ENCODE measurements around the gene VEZT. TPM values are rescaled to one million over a fixed set of nuclear protein-coding genes. Genes with fewer than 3 reads are reported as not detected.

The VEZT gene
- total RNA-seq, 2 donors from 2014 or later: 146 to 201 TPM

DNA sequence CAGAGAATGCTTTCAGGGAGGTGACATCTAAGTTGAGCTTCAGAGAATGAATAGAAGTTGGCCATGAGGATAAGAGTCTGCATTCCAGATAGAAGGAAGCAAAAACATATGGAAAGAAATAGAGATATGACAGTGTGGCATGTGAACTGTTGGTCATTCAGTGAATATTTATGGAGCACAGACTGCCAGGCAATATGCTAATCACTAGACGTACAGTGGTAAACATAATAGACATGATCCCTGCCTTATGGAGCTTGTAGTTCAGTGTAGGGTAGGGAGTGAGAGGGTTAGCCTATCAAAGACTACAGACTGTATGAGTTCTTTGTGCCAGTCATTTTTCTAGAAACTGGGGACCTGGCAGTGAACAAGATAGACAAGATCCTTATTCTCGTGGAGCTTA is 53.9 kb downstream of the VEZT start:
- Mint-ChIP-seq H3K36me3 (ENCODE audit: low read depth) (peaks cover 72% of the 10 kb centered on the region), H3K4me1 (no peaks in the 10 kb centered on the region), H3K9me3 (no peaks in the 10 kb centered on the region), H3K4me3 (no peak overlapping the region), H3K27ac (peak overlapping the region; percentile 0), H3K27me3 (ENCODE audit: insufficient read depth) (no peaks in the 10 kb centered on the region)
- no peak for DNase-seq
- no peak overlapping the region for H3K9ac ChIP-seq (ENCODE audit: extremely low read depth, low read length, poor library complexity, severe bottlenecking)
- peaks cover 94% of the 10 kb centered on the region for H3K36me3 ChIP-seq (ENCODE audit: control insufficient read depth, insufficient read depth, low read length)
- no peaks in the 10 kb centered on the region for H3K9me3 ChIP-seq (ENCODE audit: control insufficient read depth, low read length)
- H3K27ac ChIP-seq (ENCODE audit: low read depth, low read length): no peak overlapping the region
- no peaks in the 10 kb centered on the region for H3K4me1 ChIP-seq (ENCODE audit: control insufficient read depth, insufficient read depth, low read length)
- TF ChIP-seq, protein P1, sequence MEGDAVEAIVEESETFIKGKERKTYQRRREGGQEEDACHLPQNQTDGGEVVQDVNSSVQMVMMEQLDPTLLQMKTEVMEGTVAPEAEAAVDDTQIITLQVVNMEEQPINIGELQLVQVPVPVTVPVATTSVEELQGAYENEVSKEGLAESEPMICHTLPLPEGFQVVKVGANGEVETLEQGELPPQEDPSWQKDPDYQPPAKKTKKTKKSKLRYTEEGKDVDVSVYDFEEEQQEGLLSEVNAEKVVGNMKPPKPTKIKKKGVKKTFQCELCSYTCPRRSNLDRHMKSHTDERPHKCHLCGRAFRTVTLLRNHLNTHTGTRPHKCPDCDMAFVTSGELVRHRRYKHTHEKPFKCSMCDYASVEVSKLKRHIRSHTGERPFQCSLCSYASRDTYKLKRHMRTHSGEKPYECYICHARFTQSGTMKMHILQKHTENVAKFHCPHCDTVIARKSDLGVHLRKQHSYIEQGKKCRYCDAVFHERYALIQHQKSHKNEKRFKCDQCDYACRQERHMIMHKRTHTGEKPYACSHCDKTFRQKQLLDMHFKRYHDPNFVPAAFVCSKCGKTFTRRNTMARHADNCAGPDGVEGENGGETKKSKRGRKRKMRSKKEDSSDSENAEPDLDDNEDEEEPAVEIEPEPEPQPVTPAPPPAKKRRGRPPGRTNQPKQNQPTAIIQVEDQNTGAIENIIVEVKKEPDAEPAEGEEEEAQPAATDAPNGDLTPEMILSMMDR (conservative IDR thresholded peaks at IDR 0.05): no peak
- H3K27me3 ChIP-seq (ENCODE audit: control insufficient read depth, insufficient read depth, low read length, poor library complexity, severe bottlenecking): no peaks in the 10 kb centered on the region
- 99 to 100% methylated on average over 2 of the region's 2 CpGs for WGBS, 2 experiments (ENCODE audit: insufficient coverage in 1 of 2, insufficient read length in 1 of 2)
- no peak overlapping the region for H3K4me3 ChIP-seq (ENCODE audit: low read length)

DNA sequence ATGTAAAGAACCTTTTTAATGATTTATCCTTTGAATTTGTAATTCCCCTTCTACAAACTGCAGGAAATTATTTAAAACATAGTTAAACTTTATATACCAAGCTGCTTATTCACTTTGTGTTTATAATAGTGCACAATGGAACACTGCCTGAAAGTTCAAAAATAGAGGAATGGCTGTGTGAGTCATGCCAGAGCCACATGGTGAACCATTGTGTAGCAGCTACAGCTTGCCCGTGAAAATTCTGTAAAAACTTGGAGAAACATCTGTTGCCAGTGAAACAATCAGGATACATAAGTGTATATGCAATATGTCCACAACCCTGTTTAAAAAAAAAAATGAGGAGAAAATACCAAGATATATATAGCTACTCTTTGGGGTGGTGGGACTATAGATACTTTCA is 59.5 kb downstream of the VEZT start:
- peaks cover 2% of the 10 kb centered on the region for H3K4me1 Mint-ChIP-seq
- no peak overlapping the region for H3K27ac Mint-ChIP-seq
- Histone ChIP-seq H3K36me3 (ENCODE audit: control insufficient read depth, insufficient read depth, low read length) (peaks cover 92% of the 10 kb centered on the region), H3K27me3 (ENCODE audit: control insufficient read depth, insufficient read depth, low read length, poor library complexity, severe bottlenecking) (no peaks in the 10 kb centered on the region), H3K9me3 (ENCODE audit: control insufficient read depth, low read length) (no peaks in the 10 kb centered on the region), H3K4me3 (ENCODE audit: low read length) (no peak overlapping the region), H3K9ac (ENCODE audit: extremely low read depth, low read length, poor library complexity, severe bottlenecking) (no peak overlapping the region), H3K27ac (ENCODE audit: low read depth, low read length) (no peak overlapping the region), H3K4me1 (ENCODE audit: control insufficient read depth, insufficient read depth, low read length) (no peaks in the 10 kb centered on the region)
- H3K36me3 Mint-ChIP-seq (ENCODE audit: low read depth): peaks cover 72% of the 10 kb centered on the region
- DNase-seq: no peak
- TF ChIP-seq, protein P1 (conservative IDR thresholded peaks at IDR 0.05): no peak
- H3K27me3 Mint-ChIP-seq (ENCODE audit: insufficient read depth): no peaks in the 10 kb centered on the region
- H3K9me3 Mint-ChIP-seq: no peaks in the 10 kb centered on the region
- WGBS, 2 experiments (ENCODE audit: insufficient coverage in 1 of 2, insufficient read length in 1 of 2): 100% methylated on average over 1 of the region's 1 CpG; no CpG with 5 or more reads in 1 of the 2 experiments
- no peak overlapping the region for H3K4me3 Mint-ChIP-seq

DNA sequence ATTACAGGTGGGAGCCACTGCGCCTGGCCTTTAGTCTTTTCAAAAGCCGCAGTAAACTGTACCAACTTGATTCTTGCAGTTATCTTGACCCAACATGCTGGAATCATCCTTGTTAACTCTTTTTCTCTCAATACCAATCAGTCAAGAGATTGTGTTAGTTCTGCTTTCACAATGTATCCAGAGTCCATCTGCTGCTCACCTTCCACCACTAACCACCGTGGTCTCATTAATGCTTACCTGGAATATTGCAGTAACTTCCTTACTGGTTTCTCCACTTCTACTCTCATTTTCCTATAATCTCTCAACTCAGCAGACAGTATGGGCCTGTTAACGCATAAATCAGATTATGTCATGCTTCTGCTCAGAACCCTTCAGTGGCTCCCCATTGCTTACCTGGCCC is 62.2 kb downstream of the VEZT start:
- TF ChIP-seq, protein P1 (conservative IDR thresholded peaks at IDR 0.05): no peak
- WGBS, 2 experiments (ENCODE audit: insufficient coverage in 1 of 2, insufficient read length in 1 of 2): 97 to 100% methylated on average over 3 to 4 of the region's 4 CpGs
- Histone ChIP-seq H3K27ac (ENCODE audit: low read depth, low read length) (no peak overlapping the region), H3K4me1 (ENCODE audit: control insufficient read depth, insufficient read depth, low read length) (no peaks in the 10 kb centered on the region), H3K4me3 (ENCODE audit: low read length) (no peak overlapping the region), H3K36me3 (ENCODE audit: control insufficient read depth, insufficient read depth, low read length) (peaks cover 91% of the 10 kb centered on the region), H3K27me3 (ENCODE audit: control insufficient read depth, insufficient read depth, low read length, poor library complexity, severe bottlenecking) (no peaks in the 10 kb centered on the region), H3K9ac (ENCODE audit: extremely low read depth, low read length, poor library complexity, severe bottlenecking) (no peak overlapping the region), H3K9me3 (ENCODE audit: control insufficient read depth, low read length) (no peaks in the 10 kb centered on the region)
- DNase-seq: no peak
- Mint-ChIP-seq H3K36me3 (ENCODE audit: low read depth) (peaks cover 78% of the 10 kb centered on the region), H3K27ac (peak overlapping the region; percentile 74), H3K27me3 (ENCODE audit: insufficient read depth) (no peaks in the 10 kb centered on the region), H3K4me3 (no peak overlapping the region), H3K9me3 (no peaks in the 10 kb centered on the region), H3K4me1 (peaks cover 2% of the 10 kb centered on the region)

All from endodermal cell (in vitro differentiated cells).